ENCODE results near the gene FLII. TPM values are rescaled to one million over a fixed set of nuclear protein-coding genes. Genes with fewer than 3 reads are reported as not detected.

Gene FLII
- total RNA-seq, 1 experiment from 2014 or later: 298 TPM

GRCh38 chr17:18213666-18214270 lies 44.8 kb downstream of the FLII start:
- Histone ChIP-seq H3K23ac (ENCODE audit: insufficient read length, low read depth, low read length) (no peak overlapping the region), H3K14ac (ENCODE audit: insufficient read depth, low read length) (no peak overlapping the region), H3T11ph (ENCODE audit: low read length) (no peak overlapping the region), H3K4ac (ENCODE audit: low read depth, low read length) (no peak overlapping the region), H2BK12ac (ENCODE audit: insufficient read length, low read depth, low read length) (no peak overlapping the region), H3K18ac (ENCODE audit: insufficient read length, low read depth, low read length) (no peak overlapping the region), H3K79me1 (ENCODE audit: insufficient read depth, low read depth, low read length, poor library complexity, severe bottlenecking) (no peaks in the 10 kb centered on the region), H3K23me2 (ENCODE audit: insufficient read length, low read depth, low read length, poor library complexity, severe bottlenecking) (no peaks in the 10 kb centered on the region), H4K8ac (replicated peaks; ENCODE audit: insufficient read length, low read depth, low read length) (no peak overlapping the region), H2BK120ac (ENCODE audit: low read depth, low read length, poor library complexity, severe bottlenecking) (no peak overlapping the region), H4K91ac (ENCODE audit: insufficient read length, low read depth, low read length) (no peak overlapping the region), H3K9me3 (ENCODE audit: control insufficient read depth, low read depth, low read length) (no peaks in the 10 kb centered on the region), H3K9ac (ENCODE audit: extremely low read depth, insufficient read length, low read length) (no peak overlapping the region), H4K5ac (ENCODE audit: insufficient read length, low read depth, low read length) (no peak overlapping the region), H2BK15ac (ENCODE audit: low read depth, low read length) (no peak overlapping the region), H3K4me2 (ENCODE audit: insufficient read depth, insufficient read length, low read length) (no peak overlapping the region), H2BK20ac (ENCODE audit: low read depth, low read length, poor library complexity, severe bottlenecking) (no peak overlapping the region), H4K20me1 (ENCODE audit: control insufficient read depth, insufficient read depth, insufficient read length) (no peaks in the 10 kb centered on the region), H2AK5ac (ENCODE audit: insufficient read length, low read length) (no peak overlapping the region), H2BK5ac (ENCODE audit: insufficient read length, low read length) (no peak overlapping the region), H3K27ac (ENCODE audit: insufficient read length, low read depth, low read length) (no peak overlapping the region), H2AFZ (ENCODE audit: low read length) (no peak overlapping the region), H3K4me1 (ENCODE audit: insufficient read depth, low read length) (no peaks in the 10 kb centered on the region), H3K79me2 (ENCODE audit: insufficient read depth, low read length) (no peaks in the 10 kb centered on the region), H3K56ac (ENCODE audit: insufficient read length, low read depth, low read length) (no peak overlapping the region), H3K27me3 (ENCODE audit: insufficient read depth, low read length) (no peaks in the 10 kb centered on the region)
- Mint-ChIP-seq H3K27me3 (ENCODE audit: low read depth) (no peaks in the 10 kb centered on the region), H3K36me3 (ENCODE audit: insufficient read depth in 1 of 3, low read depth in 3 of 3) (peaks cover 6 to 23% (median 15%) of the 10 kb centered on the region in 3 experiments), H3K27ac (peak overlapping the region in 1 of 3 experiments; percentile 67; a peak in 3 of 7 replicates), H3K9me3 (no peaks in the 10 kb centered on the region; a peak in 1 of 5 replicates), H3K4me3 (no peak overlapping the region), H3K4me1 (peaks cover 2 to 7% of the 10 kb centered on the region in 2 experiments; a peak in 3 of 4 replicates)
- no peak for TF ChIP-seq CTCF (conservative IDR thresholded peaks at IDR 0.05)
- no peak for DNase-seq
- WGBS (ENCODE audit: extremely low coverage, insufficient read length, low lambda C conversion rate): no CpG with 5 or more reads among the region's 7 CpGs
